Stimulated activated CD4-positive, alpha-beta T cell treated with anti-CD3 and anti-CD28 coated beads, Interleukin-12 subunit alpha, Interleukin-12 subunit beta, amount 100 ng/mL, for 48 hours (primary cell): Measurements from ENCODE around the gene ZBTB37.
"Not testable (repeated sequence)": the region's sequence is repeated elsewhere in the genome, so short reads cannot be mapped to it uniquely, and the experiment has no call there.

Experiments
- DNase-seq, 3 donors: peaks; one replicate each; pipeline ENCODE4 v3.0.0-alpha.2; 2020; ENCODE audit warnings: low read depth in 2 of 3, low spot score in 1 of 3

Gene ZBTB37

GRCh38 chr1:173900992-173901391 lies 32.8 kb downstream of the ZBTB37 start:
- no peak for DNase-seq

DNA sequence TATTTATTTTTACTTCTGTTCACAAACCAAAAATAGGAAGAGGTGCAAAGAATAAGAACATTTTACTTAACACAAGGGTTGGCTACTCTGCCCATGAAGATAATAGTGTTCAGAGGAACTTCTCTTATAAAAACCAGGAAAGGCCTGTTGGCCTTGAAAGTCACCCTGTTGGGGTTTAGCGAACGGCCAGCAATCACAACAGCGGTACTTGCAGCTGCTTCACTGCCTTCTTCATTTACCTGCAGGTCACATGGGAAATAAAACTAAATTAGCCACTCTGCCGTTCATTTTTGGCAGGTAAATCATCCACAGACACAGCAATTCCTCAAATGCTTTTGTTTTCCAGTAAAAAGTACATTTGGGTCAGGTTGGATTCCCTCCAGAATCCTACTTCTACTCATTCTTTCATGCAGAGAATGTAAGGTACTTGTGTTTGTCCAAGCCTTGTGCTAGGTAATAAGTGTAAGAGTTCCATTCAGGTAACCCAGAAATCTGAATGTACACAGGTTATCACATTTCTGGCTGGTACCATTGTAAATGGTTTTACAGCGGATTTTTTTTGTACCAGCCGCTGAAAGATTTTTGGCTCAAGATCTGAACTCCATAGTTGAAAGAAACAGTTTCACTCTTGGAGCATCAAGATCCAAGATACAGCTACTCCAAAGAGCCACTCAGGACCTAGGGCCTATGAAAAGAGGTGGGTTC lies 35.8 kb downstream of the ZBTB37 start:
- DNase-seq: no peak

GRCh38 chr1:173913111-173913510 lies 44.9 kb downstream of the ZBTB37 start:
- DNase-seq: no peak

DNA sequence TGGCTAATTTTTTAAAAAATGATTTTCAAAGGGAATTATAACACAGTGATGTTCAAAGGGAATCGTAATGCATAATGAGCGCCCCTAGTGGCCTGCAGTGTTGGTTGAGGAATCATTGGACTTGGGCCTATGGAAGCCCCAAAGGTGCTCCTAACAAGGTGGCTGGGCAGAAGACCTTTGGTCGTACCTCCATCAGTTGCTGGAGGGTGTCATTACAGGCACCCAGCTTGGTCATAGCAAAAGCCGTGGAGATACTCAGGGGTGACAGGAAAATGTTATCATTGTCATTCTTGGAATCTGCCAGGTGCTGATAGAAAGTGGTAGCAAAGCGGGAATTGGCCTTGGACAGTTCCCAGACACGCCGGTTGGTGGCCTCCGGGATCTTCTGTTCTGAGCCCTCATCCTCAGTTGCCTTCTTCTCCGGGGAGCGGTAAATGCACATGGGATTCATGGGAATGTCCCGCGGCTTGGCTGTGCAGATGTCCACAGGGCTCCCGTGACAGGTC lies 46.2 kb downstream of the ZBTB37 start:
- DNase-seq: peak in 2 of 3 donors; percentile 15 to 20

DNA sequence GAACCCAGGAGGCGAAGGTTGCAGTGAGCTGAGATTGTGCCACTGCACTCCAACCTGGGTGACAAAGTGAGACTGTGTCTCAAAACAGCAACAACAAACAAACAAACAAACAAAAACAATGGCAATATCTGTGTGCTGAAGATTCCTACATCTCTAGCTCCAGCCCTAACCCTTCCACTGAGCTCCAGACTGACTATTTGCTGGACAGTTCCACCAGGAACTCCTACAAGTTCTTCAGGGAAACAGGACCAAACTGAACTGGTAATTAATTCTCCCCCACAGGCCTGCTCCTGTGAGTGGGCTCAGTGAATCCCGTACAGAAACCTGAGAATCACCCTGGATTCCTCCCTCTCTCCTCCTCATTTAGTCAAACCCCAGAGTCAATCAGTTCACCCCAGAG lies 47.4 kb downstream of the ZBTB37 start:
- DNase-seq: no peak

GRCh38 chr1:173916667-173917066 lies 48.5 kb downstream of the ZBTB37 start:
- DNase-seq: no peak

- DNase-seq: no peak
These were observed 49.0 kb downstream of the ZBTB37 start, which contains the start of gene SERPINC1 for GRCh38 chr1:173917149-173917548. Gene SERPINC1 (minus strand): TSS chr1:173917327. CDS start chr1:173917259, 68 bp downstream.

- no peak for DNase-seq
These were observed 49.7 kb downstream of the ZBTB37 start for GRCh38 chr1:173917635-173918493.

GRCh38 chr1:173920861-173921260 lies 52.7 kb downstream of the ZBTB37 start:
- DNase-seq: no peak

- no peak for DNase-seq
These were observed 57.4 kb downstream of the ZBTB37 start for GRCh38 chr1:173925306-173926242.

DNA sequence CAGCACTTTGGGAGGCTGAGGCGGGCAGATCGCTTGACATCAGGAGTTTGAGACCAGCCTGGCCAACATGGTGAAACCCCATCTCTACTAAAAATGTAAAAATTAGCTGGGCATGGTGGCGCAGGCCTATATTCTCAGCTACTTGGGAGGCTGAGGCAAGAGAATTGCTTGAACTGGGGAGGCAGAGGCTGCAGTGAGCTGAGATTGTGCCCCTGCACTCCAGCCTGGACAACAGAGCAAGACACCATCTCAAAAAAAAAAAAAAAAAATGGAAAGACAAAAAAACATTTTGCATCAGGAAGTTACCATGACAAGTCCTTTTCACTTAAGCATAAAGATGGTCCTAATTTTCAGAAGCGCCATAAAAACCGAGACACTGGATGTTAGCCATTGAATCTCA lies 62.4 kb downstream of the ZBTB37 start:
- not testable (repeated sequence) for DNase-seq

DNA sequence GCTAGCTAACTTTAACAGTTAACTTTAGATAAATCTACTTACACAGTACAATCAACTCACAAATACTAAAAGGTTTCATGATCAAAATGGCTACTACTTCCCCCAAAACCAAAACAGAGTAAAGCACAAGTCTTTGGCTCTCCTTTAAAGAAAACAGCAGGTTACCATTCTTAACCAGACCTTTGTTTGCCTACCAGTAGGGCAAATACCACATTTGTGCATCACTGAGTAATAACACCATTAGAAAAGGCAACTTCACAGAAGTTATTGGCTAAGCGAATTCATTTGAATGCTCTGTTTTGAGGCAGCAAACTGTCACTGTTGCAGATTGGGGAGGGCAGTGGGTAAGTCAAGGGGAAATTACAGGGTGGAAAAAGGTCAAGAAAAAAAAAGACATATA lies 66.3 kb downstream of the ZBTB37 start:
- DNase-seq: no peak

DNA sequence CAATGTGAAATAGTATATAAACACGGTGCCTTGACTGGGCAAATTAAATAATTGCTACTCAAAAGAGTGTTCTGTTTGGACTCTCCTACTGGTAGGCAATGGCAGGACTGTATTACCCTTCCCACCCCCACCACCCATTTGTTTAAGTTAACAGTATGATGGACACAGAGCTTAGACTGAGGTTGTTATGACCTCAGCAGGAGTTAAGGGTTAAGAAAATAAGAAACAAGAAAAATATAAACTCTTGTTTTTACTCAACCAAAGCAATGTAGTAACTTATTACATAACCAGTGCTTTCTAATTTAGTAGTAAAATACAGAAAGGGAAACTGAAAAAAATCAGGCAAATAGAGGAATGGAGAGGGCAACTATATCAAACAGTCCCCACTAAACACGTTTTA lies 68.9 kb downstream of the ZBTB37 start:
- no peak for DNase-seq

DNA sequence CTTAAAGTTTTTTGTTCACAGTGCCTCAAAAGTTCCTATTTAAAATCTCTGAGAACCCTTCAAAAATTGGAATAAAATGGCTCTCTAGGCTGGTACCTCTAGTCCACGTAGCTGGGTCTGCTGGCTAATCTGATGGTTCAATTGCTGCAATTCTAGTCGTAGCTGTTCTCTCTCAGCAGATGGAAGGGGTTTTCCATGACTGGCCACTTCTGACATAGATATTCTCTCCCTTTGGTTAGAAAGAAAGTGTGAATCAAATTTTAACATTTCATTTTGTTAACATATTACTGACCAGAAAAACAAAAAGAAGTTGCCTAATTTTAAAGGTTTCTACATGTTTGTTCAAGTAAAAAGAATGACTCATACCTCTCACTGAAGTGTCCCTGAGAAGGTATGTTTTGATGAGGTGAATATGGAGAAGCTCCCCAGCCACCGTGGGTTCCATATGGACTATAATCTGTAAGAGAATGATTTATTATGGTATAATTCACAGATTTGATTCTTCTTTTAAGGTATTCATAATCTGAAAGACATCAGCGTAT lies 78.3 kb downstream of the ZBTB37 start:
- DNase-seq: no peak

DNA sequence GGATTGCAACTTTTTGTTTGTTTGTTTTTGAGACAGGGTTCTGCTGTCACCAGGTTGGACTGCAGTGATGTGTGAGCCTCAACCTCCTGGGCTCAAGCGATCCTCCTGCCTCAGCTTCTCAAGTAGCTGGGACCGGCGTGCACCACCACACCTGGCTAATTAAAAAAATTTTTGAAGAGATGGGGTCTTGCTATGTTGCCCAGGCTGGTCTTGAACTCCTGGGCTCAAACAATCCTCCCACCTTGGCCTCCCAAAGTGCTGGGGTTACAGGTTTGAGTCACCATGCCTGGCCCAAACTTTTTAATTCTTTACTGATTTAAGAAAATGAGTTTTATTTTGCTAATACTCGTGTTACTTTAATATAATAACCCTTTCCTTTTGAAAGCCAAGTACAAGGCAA lies 80.4 kb downstream of the ZBTB37 start:
- DNase-seq: no peak
